IMR-90 (cell line): ENCODE measurements around the gene GPC6. TPM values are rescaled to one million over a fixed set of nuclear protein-coding genes. Genes with fewer than 3 reads are reported as not detected.

Source experiments
- ATAC-seq: fragments of 200-7000 bp; cut with Tn5 transposase; 2 replicates; pipeline ENCODE4 v1.9.1; 2020; ENCODE audit warnings: low read depth, mild to moderate bottlenecking, moderate library complexity
- BruUV-seq: library from RNA; stranded (reverse); fragments of 400-500 nt; replicated peaks from 2 replicates; lab custom pipeline; 2021; lab: Mats Ljungman, UMichigan
- CTCF ChIA-PET: fragments of 300-600 bp; formaldehyde crosslinking; extraction: SDS; loops from one replicate; lab custom pipeline; 2021; ENCODE audit warnings: antibody characterized with exemption; lab: Yijun Ruan, JAX
- POLR2A ChIA-PET: fragments of 300-600 bp; sonication (Branson Sonifier 250); formaldehyde crosslinking; loops from one replicate; lab custom pipeline; 2022; ENCODE audit warnings: antibody characterized with exemption; ENCODE audit not compliant: unreplicated experiment; lab: Charles Lee
- DNase-seq: peaks from one replicate; pipeline ENCODE4 v3.0.0; 2013
- H2AFZ ChIP-seq: replicated peaks from 2 replicates; pipeline ENCODE3; 2013; ENCODE audit warnings: low read length, mild to moderate bottlenecking; ENCODE audit not compliant: poor library complexity
- H2AK5ac ChIP-seq: 2 replicates; pipeline ENCODE4 v1.6.1; 2013; ENCODE audit warnings: low read depth, low read length, inconsistent platforms
- H2AK9ac ChIP-seq: replicated peaks from 2 replicates; pipeline ENCODE3; 2013; ENCODE audit warnings: mild to moderate bottlenecking, low read depth, low read length, moderate library complexity; ENCODE audit not compliant: poor library complexity
- H2BK120ac ChIP-seq: 2 replicates; pipeline ENCODE4 v1.6.1; 2013; ENCODE audit warnings: low read depth, low read length, inconsistent platforms
- H2BK15ac ChIP-seq: 3 replicates; pipeline ENCODE4 v1.6.1; 2013; ENCODE audit warnings: low read depth, low read length, inconsistent platforms
- H2BK20ac ChIP-seq: 2 replicates; pipeline ENCODE4 v1.6.1; 2013; ENCODE audit warnings: low read depth, mild to moderate bottlenecking, inconsistent platforms, low read length, moderate library complexity
- H2BK5ac ChIP-seq: 2 replicates; pipeline ENCODE4 v1.6.1; 2013; ENCODE audit warnings: mild to moderate bottlenecking, low read depth, low read length, inconsistent platforms; ENCODE audit not compliant: poor library complexity, severe bottlenecking
- H3K14ac ChIP-seq: replicated peaks from 2 replicates; pipeline ENCODE4 v1.6.1; 2013; ENCODE audit warnings: low read depth, low read length, inconsistent platforms
- H3K18ac ChIP-seq: 2 replicates; pipeline ENCODE4 v1.6.1; 2013; ENCODE audit warnings: low read depth, low read length, control low read depth
- H3K23ac ChIP-seq: 2 replicates; pipeline ENCODE4 v1.6.1; 2013; ENCODE audit warnings: low read depth, low read length, inconsistent platforms
- H3K27ac ChIP-seq: 2 replicates; pipeline ENCODE4 v1.5.1; 2013; ENCODE audit warnings: mild to moderate bottlenecking, control low read depth, low read length; ENCODE audit not compliant: insufficient read depth
- H3K27me3 ChIP-seq: 2 replicates; pipeline ENCODE4 v1.6.1; 2013; ENCODE audit warnings: low read length; ENCODE audit not compliant: control insufficient read depth, insufficient read depth
- H3K36me3 ChIP-seq: 2 replicates; pipeline ENCODE4 v1.6.1; 2013; ENCODE audit warnings: low read length, mixed read lengths; ENCODE audit not compliant: control insufficient read depth, insufficient read depth
- H3K4ac ChIP-seq: 2 replicates; pipeline ENCODE4 v1.6.1; 2013; ENCODE audit warnings: low read depth, low read length, inconsistent platforms
- H3K4me1 ChIP-seq: 2 replicates; pipeline ENCODE4 v1.6.1; 2013; ENCODE audit warnings: low read length, mixed read lengths; ENCODE audit not compliant: control insufficient read depth, insufficient read depth
- H3K4me2 ChIP-seq: 2 replicates; pipeline ENCODE4 v1.6.1; 2013; ENCODE audit warnings: low read depth, mild to moderate bottlenecking, control low read depth, low read length, moderate library complexity
- H3K4me3 ChIP-seq: 2 replicates; pipeline ENCODE4 v1.5.1; 2013; ENCODE audit warnings: low read depth, mild to moderate bottlenecking, control low read depth, low read length, moderate library complexity; ENCODE audit not compliant: insufficient read depth
- H3K56ac ChIP-seq: 2 replicates; pipeline ENCODE4 v1.6.1; 2013; ENCODE audit warnings: low read length, inconsistent platforms; ENCODE audit not compliant: insufficient read depth; ENCODE audit errors: extremely low read depth
- H3K79me1 ChIP-seq, 2 experiments: 2 replicates each; pipeline ENCODE4 v1.6.1; 2013; ENCODE audit warnings: low read length in 2 of 2, inconsistent platforms in 1 of 2, low read depth in 1 of 2
- H3K9ac ChIP-seq: 2 replicates; pipeline ENCODE4 v1.6.1; 2013; ENCODE audit warnings: low read depth, low read length, control low read depth
- H3K9me1 ChIP-seq: 2 replicates; pipeline ENCODE4 v1.6.1; 2013; ENCODE audit warnings: low read length, inconsistent platforms; ENCODE audit not compliant: insufficient read depth
- H3K9me3 ChIP-seq: 2 replicates; pipeline ENCODE4 v1.6.1; 2013; ENCODE audit warnings: low read length; ENCODE audit not compliant: control insufficient read depth, insufficient read depth
- H4K20me1 ChIP-seq: 2 replicates; pipeline ENCODE4 v1.6.1; 2013; ENCODE audit warnings: low read length, inconsistent platforms; ENCODE audit not compliant: insufficient read depth
- H4K5ac ChIP-seq: 2 replicates; pipeline ENCODE4 v1.6.1; 2013; ENCODE audit warnings: mild to moderate bottlenecking, low read depth, low read length, control low read depth
- H4K8ac ChIP-seq, 2 experiments: 2 replicates each; pipeline ENCODE4 v1.6.1; 2013; ENCODE audit warnings: low read depth in 2 of 2, low read length in 2 of 2, control low read depth in 1 of 2, inconsistent platforms in 1 of 2
- H4K91ac ChIP-seq: 2 replicates; pipeline ENCODE4 v1.6.1; 2013; ENCODE audit warnings: low read depth, low read length, inconsistent platforms; ENCODE audit not compliant: insufficient read depth
- BHLHE40 ChIP-seq: fragments of 150-350 bp; IDR thresholded peaks from 2 replicates; pipeline ENCODE4 v1.6.1; 2016; ENCODE audit warnings: mild to moderate bottlenecking, low read depth, low read length
- CEBPB ChIP-seq: IDR thresholded peaks from 2 replicates; pipeline ENCODE4 v1.6.1; 2012; ENCODE audit warnings: low read depth, low read length, improper control_type of control experiment
- CHD1 ChIP-seq: IDR thresholded peaks from 2 replicates; pipeline ENCODE4 v1.6.1; 2012; ENCODE audit warnings: low read depth, low read length, improper control_type of control experiment
- CTCF ChIP-seq: conservative IDR thresholded peaks from 2 replicates; pipeline ENCODE4 v1.5.1; 2012; ENCODE audit warnings: mild to moderate bottlenecking, low read depth, low read length, improper control_type of control experiment
- ELK1 ChIP-seq: fragments of 150-350 bp; IDR thresholded peaks from 2 replicates; pipeline ENCODE4 v1.6.1; 2016; ENCODE audit warnings: low read depth, mild to moderate bottlenecking, low read length, moderate library complexity, borderline replicate concordance
- FOS ChIP-seq: fragments of 150-350 bp; IDR thresholded peaks from 2 replicates; pipeline ENCODE4 v1.6.1; 2016; ENCODE audit warnings: low read depth, low read length
- MAFK ChIP-seq: IDR thresholded peaks from 2 replicates; pipeline ENCODE4 v1.6.1; 2012; ENCODE audit warnings: low read depth, low read length, improper control_type of control experiment
- MAZ ChIP-seq: IDR thresholded peaks from 2 replicates; pipeline ENCODE4 v1.6.1; 2012; ENCODE audit warnings: low read depth, mild to moderate bottlenecking, low read length, improper control_type of control experiment, moderate library complexity, borderline replicate concordance
- MXI1 ChIP-seq: IDR thresholded peaks from 2 replicates; pipeline ENCODE4 v1.6.1; 2012; ENCODE audit warnings: low read depth, mild to moderate bottlenecking, low read length, moderate library complexity, borderline replicate concordance
- NFE2L2 ChIP-seq: fragments of 150-350 bp; IDR thresholded peaks from 2 replicates; pipeline ENCODE4 v1.6.1; 2016; ENCODE audit warnings: low read depth, mild to moderate bottlenecking, low read length
- POLR2A ChIP-seq: IDR thresholded peaks from 2 replicates; pipeline ENCODE4 v1.6.1; 2012; ENCODE audit warnings: mild to moderate bottlenecking, low read depth, low read length
- RAD21 ChIP-seq: IDR thresholded peaks from 2 replicates; pipeline ENCODE4 v1.6.1; 2012; ENCODE audit warnings: low read length, improper control_type of control experiment
- RCOR1 ChIP-seq: IDR thresholded peaks from 2 replicates; pipeline ENCODE4 v1.6.1; 2012; ENCODE audit warnings: mild to moderate bottlenecking, low read length, improper control_type of control experiment; ENCODE audit not compliant: insufficient replicate concordance
- RFX5 ChIP-seq: IDR thresholded peaks from 2 replicates; pipeline ENCODE4 v1.8.0; 2012; ENCODE audit warnings: low read depth, mild to moderate bottlenecking, low read length, moderate library complexity
- SMC3 ChIP-seq: fragments of 150-350 bp; IDR thresholded peaks from 2 replicates; pipeline ENCODE4 v1.6.1; 2016; ENCODE audit warnings: low read depth, mild to moderate bottlenecking, antibody characterized with exemption, low read length, moderate library complexity
- USF2 ChIP-seq: fragments of 150-350 bp; IDR thresholded peaks from 2 replicates; pipeline ENCODE4 v1.6.1; 2017; ENCODE audit warnings: mild to moderate bottlenecking, antibody characterized with exemption, low read length, low read depth
- dilution Hi-C: fragments of 300-500 bp; cut with HindIII; formaldehyde crosslinking; loops from one replicate; pipeline ENCODE4 v1.14.3; 2018; ENCODE audit warnings: low sequenced_read_pairs; ENCODE audit not compliant: unreplicated experiment
- in situ Hi-C: fragments of 300-500 bp; cut with MboI; formaldehyde crosslinking; loops from 3 replicates; pipeline ENCODE4 v1.14.3; 2019; ENCODE audit warnings: low sequenced_read_pairs, inconsistent platforms, mixed read lengths
- intact Hi-C: fragments of 100-400 bp; cut with micrococcal nuclease; formaldehyde crosslinking; loops from 2 replicates; pipeline ENCODE4 v1.10.0; 2022
- polyA plus RNA-seq, 3 experiments: library from polyadenylated mRNA; depleted of rRNA; stranded (reverse); fragments of >200 nt; gene quantifications; 2 replicates each; pipeline ENCODE4 v1.2.3, GENCODE V29; 2012; ENCODE audit warnings: low replicate concordance in 1 of 3
- total RNA-seq: library from RNA; depleted of rRNA; stranded (reverse); fragments of >200 nt; gene quantifications from 2 replicates; pipeline ENCODE4 v1.2.3, GENCODE V29; 2012

Gene GPC6
- total and polyA plus RNA-seq, 2 of the 4 experiments (the other 2 are of a cell fraction): 14.9 to 39.4 TPM

DNA sequence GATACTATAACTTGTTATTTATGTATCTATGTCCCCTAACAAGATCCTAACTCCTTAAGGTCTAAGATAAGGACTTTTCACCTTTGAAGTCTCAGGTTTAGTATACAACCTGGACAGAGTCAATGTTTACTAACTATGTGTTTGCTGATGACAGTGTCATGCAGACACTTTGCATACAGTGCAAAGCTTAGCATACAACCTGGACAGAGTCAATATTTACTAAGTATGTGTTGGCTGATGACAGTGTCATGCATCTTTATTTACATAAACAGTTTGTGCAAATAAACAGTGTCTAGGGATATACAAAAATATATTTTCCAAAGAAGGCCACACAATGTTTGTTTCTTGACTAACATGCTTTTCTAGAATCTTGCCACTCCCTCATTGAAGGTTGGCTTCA, 1218.2 kb downstream of the GPC6 start:
- H4K20me1 ChIP-seq: no peaks in the 10 kb centered on the region
- no peak overlapping the region for H3K9ac ChIP-seq
- in situ Hi-C loops (no loop called here), dilution Hi-C loops (no loop called here), intact Hi-C loops (no loop called here)
- H3K4me3 ChIP-seq: no peak overlapping the region
- H3K27ac ChIP-seq: no peak overlapping the region
- H3K4me2 ChIP-seq: no peak overlapping the region
- H3K9me3 ChIP-seq: peaks cover 2% of the 10 kb centered on the region; the same call in 1 of the 2 replicates
- DNase-seq (no peak), ATAC-seq (no peak)
- no peaks in the 10 kb centered on the region; the same call in 1 of the 2 replicates for H3K27me3 ChIP-seq
- ChIA-PET CTCF (no interaction called here), POLR2A (no interaction called here)
- BruUV-seq: no TSS peak
- no peak overlapping the region for H2BK120ac ChIP-seq
- no peak overlapping the region for H2AK5ac ChIP-seq
- H3K4me1 ChIP-seq: no peaks in the 10 kb centered on the region
- no peak overlapping the region for H2AFZ ChIP-seq
- no peak overlapping the region for H2AK9ac ChIP-seq
- no peak overlapping the region for H3K18ac ChIP-seq
- H2BK20ac ChIP-seq: no peak overlapping the region
- no peaks in the 10 kb centered on the region for H3K9me1 ChIP-seq
- H4K8ac ChIP-seq: no peak overlapping the region
- no peak overlapping the region for H4K91ac ChIP-seq
- TF ChIP-seq USF2 (no peak), CHD1 (no peak), CEBPB (no peak), RCOR1 (no peak), SMC3 (no peak), MAFK (no peak), POLR2A (no peak), ELK1 (no peak), CTCF (no peak), FOS (no peak), MXI1 (no peak), BHLHE40 (no peak), MAZ (no peak), RAD21 (no peak), RFX5 (no peak), NFE2L2 (no peak)
- H3K14ac ChIP-seq: no peak overlapping the region
- H4K5ac ChIP-seq: no peak overlapping the region
- no peak overlapping the region for H2BK15ac ChIP-seq
- no peak overlapping the region for H3K23ac ChIP-seq
- H3K36me3 ChIP-seq: no peaks in the 10 kb centered on the region
- no peak overlapping the region for H3K56ac ChIP-seq
- no peak overlapping the region for H2BK5ac ChIP-seq
- no peak overlapping the region for H3K4ac ChIP-seq
- no peaks in the 10 kb centered on the region for H3K79me1 ChIP-seq
